CD1c-positive myeloid dendritic cell (primary cell): Measurements from ENCODE around the gene PDE4D.

ENCODE experiments used
- DNase-seq: peaks from one replicate; pipeline ENCODE4 v3.0.0-alpha.2; 2016; ENCODE audit errors: extremely low spot score

Gene PDE4D

DNA sequence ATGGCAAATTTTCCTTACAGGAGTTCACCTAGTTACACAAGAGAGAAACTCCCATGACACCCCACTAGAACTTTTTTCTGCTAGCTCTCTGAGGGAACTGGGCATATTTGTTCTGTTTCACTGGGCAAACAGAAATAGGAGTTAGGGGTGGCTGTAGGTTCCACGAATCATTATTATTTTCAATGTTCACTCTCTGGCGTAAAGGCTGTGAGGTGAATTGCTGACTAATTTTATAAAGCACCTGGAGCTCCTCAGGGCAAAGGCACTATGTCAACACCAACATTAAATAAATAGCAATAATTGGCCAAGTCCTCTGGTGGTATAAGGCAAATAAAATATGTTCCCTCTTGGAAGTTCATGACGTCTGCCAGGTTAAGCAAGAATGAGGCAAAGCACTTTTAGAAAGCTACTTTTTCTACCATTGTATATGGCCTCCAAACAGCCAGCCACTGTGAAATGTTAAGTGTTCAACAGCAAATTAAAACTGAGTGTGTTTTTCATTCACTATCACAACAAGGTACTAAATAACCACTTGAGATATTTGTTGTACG is 344.6 kb downstream of the PDE4D start:
- no peak for DNase-seq

DNA sequence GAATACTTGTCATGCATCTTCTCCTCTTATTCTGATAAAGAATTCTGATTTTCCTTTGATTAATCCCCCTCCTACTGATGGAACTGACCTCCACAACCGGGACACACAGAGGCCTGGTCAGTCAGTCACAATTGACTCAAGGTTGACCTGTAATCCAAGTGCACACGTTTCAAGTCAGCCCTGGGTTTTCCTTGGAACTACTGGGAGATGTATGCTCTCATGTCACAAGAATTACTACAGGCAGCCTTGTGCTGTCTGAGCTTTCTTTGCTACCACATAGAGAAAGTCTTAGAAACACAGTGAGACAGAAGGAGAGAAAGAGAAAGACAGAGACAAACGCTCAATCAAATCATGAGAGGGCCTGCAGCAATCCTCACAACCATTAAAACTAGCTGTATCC is 345.8 kb downstream of the PDE4D start:
- no peak for DNase-seq

DNA sequence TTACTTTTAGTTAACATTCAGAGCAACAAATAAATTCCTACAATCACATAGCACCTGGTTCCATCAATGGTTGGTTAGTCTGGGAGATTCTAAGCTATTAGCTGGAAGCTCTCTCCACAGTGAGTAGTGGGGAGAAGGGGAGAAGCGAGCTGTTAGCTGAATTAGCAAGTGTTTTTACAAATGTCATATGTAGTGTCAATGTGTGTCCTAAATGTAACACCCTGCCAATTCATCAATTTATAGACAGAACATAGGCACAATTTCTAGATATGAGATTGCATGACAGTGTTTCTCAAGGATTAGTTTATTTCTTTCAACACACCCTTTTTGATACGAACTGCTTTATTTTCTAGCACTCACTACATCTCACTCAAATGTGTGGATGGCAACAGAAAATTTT is 349.0 kb downstream of the PDE4D start:
- DNase-seq, result no peak

DNA sequence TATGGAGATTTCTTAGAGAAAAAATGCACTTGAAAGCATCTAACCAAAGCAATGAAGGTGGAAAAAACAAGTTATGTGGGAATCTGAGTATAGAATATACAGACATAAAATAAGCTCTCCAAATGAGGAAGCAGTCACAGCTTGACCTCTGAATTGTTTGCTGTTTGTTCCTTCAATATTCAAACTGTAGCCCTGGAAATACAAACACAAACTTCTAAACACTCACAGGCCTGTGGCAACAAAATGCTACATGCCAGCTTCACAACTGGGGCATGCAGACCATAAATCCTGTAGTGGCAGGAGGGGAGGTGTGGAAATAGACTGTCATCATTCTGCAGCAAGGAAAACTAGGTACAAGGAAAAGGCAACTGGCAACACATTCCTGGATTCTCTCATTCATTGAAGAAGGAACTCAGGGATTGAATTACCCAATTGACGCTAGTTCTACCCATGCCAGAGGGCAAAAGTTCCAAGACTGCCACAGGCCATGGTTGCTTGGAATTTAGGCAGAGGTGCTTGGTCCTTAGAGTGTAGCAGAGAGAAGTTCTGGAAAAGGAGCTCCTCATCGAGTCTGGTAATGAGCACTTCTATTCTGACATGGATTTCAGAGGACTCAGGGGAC is 349.6 kb downstream of the PDE4D start:
- DNase-seq, result no peak

DNA sequence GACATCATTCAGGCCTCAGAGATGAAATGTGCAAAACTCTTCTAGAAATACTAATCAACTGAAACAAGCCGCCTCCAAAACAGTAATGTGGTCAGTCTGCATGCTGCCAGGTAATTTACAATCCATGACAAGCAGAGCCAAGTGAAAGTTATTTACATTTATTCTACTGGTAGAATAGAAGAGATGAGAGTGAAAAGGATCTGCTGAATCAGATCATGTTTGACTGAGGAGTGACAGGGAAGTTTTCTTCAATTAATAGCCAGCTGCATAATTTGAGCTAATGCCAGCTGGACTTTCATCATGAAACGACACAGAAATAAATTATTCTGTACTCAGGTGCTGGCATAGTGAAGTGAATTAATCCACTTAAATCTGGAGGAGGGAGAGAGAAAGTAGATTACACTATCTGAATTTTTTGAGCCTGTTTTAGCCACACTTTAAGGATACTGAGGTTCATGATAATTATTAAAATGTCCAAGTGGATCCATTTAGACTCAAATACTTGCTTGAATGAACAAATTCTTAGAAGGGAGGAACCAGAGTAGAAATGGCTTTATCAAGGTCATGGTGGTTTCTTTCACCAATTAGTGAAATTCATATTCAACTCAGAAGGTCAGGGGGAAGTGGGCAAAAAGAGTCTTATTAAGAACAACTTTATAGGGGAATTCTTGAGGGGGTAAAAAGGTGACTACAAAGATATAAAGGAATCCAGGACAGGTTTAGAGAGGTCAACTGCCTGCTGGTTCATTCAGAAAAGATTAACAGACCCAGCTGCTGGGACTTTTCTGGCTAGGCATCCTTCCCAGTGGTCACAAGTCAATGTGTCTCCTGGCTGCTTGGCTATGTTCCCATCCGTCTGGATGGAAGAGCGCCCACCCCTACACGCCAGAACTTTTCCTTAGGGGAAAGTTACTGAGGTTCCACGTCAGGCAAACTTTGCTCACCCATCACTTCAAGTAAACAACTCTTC is 350.4 kb downstream of the PDE4D start:
- DNase-seq, result no peak

DNA sequence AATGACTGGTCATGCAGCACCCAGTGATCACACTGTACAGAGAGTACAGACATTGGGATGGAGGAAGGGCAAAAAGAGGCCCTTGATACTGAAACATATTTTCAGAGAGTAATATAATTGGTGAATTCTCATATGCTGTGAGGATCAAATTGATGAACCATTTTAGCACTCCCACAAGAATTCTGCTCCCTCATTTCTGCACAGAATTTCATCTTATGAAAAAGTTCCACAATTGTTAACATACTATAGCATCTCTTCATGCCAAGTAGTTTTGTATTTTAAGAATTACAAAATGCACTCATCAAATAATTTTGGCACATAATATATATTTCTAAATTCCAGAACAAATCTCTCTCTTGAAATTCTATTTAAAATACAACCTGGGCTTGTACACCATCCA is 351.2 kb downstream of the PDE4D start:
- DNase-seq, result no peak

DNA sequence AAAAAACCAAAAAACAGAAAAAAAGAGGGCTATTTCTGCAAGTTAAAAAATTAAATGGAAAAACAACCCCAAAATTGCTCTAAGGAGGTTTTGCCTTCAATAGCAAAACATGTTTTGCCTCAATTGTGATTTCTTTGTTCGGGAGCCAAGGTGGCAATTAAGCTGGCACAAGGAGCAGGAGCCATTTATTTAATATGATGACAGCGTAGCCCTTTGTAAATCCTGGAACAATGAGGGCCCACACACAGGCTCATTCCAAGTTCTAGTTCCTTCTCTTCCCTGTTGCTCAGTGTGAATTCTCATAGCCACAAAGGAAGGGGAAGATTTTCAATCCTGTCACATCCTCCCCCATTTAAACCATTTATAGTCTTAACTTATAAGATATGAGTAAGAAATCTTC is 353.2 kb downstream of the PDE4D start:
- no peak for DNase-seq

DNA sequence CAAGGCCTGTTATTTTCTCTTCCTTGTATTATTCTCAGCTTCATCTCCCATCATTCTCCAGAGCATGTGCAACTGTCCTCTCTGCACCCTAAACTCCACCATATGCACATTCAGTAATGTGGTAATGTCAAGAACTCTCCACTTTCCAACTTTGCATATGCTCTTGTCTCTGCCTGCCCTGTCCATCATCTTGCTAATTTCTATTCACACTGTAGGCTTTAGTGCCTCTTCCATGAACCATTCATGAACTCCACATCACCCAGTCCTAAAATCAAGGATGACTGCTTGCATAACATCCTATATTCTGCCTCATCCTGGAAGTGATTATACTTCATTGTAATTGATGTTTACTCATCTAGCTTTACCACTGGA is 354.8 kb downstream of the PDE4D start:
- no peak for DNase-seq

DNA sequence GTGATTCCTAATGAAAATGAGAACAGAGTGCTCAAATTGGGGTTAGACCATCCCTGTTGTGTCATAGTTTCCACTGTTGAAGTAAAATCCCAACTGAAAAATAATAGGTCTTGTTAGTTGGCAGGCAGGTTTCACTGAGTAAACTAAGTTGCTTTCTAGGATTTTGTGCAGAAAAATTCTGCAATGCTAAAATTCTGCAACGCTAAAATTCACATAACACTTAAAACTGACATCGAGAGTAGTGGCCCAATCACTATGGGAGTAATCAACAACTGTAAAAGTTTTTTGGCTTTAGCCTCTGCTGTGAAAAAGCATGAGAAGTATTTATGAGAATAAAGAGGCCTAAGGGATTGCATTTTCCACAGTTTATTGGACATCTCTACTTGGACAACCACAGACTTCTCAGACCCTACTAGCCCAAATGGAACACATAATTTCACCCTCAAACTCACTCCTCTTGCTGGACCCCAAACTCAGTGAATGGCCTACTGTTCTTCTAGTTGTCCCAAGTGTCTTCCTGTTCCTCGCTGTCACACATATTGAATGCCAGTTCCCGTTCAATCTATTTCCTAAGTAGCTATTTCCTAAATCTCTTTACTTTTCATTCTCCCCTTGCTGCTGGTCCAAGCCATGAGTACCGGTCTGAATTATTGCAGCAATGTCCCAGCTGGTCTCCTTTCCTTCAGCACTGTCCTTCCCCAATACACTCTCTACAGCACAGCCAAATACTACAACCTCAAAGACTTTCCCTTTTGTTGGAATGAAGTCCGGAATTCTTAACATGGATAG is 355.4 kb downstream of the PDE4D start:
- no peak for DNase-seq

DNA sequence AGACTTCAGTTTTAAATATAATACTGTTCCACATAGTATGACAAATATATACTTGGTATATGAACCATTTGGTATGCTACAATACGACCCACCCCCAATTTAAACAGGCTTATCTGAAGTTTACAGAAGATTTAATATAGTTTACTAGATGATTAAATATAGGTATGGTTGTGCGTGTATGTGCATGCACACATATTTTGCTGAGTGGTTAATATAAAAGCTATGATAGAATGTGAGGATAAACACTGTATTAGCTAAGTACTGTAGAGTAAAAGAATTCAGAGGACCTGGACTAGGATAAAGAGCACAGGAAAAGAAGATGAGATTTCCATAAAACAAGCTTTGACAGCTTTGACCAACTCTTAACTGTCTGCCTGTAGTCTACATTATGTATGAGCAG is 356.7 kb downstream of the PDE4D start:
- DNase-seq, result no peak

DNA sequence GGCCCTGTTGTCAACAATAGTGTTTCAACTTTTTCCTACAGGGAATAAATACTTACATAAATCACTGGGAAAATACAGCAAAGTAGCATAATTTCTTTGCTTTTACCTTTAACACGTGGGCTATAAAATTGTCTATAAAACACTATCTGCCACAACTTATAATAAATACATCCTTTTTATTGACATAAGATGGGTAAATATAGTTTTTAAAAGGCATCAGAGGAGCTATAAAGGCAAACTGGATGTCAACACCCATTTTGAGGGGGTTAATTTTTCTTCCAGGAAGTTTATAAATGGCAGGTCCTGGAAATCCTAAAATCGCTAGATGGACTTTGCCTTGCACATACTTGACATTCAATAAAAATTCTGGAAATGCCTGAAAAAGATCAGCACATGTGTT is 358.0 kb downstream of the PDE4D start:
- no peak for DNase-seq

DNA sequence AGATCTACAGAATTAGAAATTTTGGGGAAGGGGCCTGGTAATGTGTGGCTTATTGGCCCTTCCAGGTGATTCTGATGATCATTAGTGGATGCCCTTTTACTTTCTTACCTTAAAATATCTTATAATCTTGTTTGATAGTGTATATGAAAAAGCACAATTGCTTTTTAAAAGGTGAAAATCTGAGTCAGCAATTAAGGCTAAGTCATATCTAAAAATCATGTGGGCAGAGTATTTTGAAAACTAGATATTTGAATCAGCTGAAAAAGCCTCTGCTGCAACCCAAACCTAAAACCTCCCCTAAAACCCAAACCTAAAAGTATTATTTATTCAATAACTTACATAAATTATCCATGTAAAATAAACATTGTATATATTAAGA is 359.8 kb downstream of the PDE4D start:
- DNase-seq, result no peak

DNA sequence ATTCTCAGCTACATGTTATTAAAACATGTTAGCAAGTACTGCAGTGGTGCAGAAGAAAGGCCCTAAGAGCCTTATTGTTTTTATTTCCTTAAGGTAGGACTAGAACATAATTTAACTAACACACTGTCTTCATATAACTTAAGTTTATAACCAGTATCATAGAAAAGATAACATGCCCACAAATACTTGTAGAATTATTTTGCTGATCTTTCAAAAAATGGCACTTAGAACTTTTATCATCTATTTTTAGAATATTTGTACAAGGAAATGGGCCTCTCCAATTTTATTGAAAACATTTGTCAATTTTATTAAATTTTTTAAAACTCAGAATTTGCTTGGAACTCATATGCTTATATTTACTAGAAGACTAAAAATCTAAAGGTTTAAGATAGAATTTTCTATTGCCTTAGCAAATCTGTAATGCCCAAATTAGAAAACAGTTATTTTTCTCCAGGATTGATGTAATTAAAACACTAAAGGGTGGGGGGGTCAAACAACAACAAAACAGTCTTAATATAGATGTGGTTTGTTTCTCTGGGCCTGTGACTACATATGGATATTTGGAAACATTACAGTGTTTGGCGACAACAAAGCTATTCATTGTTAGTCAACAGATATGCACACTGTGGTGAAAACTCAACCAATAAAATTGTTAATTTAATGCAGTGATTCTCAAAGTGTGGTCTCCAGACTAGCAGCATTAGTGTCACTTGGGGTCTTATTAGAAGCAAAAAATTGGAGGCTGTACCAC is 360.4 kb downstream of the PDE4D start:
- no peak for DNase-seq

DNA sequence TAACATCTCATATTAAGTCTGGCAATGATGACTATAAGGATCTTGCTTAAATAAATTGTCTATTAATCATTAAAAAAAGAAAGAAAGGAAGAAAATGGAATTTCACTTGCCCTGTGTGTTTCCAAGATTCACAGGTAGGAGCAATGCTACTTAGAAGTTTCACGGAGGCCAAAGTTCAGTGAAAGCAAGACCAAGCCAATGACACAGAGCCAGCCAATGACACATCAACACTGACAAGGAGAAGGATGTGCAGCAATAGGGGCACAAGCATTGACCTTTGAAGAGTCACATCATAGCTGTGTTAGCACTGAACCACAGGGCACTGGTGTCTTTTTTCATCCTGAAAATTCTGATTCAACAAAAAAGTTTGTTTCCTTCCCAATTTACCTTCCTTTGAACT is 364.3 kb downstream of the PDE4D start:
- DNase-seq, result no peak

DNA sequence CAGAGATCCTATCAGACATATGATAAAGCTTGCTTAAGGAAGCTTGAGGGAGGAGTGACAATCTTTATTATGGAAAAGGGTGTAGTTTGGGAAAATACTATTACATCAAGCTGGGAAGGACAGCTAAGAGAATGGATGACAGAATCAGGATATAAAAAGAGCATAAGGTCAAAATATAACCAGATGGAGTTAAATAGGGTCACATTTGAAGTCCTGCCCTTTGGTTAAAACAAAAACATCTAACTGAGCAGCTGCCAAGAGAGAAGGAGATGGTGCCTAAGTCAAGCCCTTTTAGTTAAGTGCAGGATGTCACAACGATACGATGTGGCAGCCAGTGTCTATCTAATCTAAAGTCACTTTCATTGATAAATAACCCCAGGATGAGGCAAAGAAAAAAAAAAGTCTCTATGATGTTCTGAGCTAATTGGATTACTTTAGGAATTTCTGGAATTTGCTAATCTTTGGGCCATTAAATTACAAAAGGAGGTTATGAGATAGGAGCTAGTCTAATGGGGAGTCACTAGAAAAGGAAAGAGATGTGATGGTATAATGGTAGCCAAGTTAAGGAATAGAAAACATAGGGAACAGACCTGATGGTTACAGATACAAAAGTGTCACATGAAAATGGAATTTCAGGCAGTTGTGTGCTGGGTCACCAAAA is 365.2 kb downstream of the PDE4D start:
- DNase-seq, result no peak

DNA sequence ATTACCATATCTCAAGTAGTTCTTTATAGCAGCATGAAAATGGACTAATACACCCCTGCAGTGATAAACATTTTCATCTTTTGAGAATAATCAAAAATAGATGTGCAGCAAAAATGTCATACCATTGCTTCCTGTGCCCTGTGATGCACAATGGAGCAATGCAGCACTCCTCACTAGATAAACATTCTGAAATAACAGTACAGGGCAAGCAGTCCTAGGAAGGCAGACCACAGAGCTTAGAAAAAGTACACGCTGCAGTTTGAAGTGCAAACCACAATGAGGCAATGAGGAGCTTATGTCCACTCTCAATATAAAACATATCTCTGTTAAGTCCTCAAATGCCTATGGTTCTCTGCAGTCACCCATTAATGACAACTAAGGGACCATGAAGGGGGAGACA is 367.6 kb downstream of the PDE4D start:
- DNase-seq, result no peak

DNA sequence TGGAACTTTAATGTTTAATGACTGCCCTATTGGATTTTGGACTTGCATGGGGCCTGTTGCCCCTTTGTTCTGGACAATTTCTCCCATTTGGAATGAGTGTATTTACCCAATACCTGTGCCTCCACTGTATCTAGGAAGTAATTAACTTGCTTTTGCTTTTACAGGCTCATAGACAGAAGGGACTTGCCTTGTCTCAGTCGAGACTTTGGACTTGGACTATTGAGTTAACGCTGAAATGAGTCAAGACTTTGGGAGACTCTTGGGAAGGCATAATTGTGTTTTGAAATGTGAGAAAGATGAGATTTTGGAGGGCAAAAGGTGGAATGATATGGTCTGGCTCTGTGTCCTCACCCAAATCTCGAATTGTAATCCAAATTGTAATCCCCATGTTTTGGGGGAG is 368.2 kb downstream of the PDE4D start:
- DNase-seq, result no peak

DNA sequence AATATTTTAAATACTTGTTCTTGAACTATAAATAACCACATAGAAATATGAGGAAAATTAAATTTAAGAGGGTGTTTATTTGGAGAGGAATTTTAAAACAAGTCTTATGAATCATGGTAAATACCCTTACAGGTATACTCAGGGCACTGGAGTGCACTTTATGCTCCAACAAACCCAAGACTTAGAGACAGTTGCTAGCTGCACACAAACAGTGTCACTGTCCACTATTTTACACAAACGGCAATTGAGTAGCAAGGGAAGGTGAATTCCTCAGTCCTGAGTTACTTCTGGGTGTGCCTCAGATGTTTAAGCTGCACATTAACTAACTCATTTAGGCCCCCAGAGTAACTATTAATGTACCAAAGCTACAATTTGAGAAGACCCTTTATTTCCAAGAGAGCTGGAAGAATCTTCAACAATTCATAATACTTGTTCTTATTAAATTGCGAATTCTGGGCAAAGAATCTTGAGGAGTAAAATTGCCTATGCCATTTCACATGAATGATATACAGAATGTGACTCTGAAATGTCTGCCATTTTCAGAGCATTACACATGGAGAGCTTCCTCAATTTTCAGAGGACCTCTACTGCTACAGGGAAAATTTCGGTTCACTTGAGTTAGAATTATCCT is 371.2 kb downstream of the PDE4D start:
- no peak for DNase-seq

DNA sequence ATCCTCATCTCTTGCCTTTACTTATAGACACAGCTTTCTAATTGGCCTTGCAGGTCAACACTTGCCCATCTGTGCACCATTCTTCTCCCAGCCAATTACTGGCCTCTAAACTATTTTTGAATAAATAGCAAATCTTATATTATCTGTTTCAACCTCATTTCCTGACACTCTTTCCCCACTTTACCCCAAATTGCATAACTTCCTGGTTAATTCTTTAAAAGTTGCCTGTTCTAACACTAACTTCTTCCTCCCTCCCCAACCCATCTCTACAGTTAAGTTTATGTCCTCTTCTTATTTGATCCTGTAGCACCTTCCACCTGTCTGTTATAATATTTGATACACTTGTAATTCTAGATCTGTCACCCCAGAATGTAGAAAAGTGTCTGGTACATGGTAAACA is 372.1 kb downstream of the PDE4D start:
- no peak for DNase-seq

DNA sequence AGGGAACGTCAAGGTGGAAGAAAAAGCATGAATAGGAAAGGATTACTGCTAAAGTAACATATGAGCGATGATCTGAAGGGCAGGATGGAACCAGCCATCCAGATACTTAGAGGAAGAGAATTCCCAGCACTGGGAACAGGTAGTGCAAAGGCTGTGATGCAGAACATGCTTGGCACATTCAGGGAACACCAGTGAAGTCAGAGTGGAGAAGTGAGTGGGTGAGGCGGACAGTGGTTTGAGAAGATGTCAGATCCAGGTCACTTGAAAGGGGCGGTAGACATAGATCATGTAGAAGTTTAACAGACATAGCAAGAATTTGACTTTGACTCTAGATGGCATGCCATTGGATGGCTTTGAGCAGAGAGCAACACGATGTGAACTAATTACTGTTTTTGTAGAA is 374.2 kb downstream of the PDE4D start:
- no peak for DNase-seq
